Memory B cell (primary cell): ENCODE measurements around the gene LONP2.
"Not testable (repeated sequence)": the region's sequence is repeated elsewhere in the genome, so short reads cannot be mapped to it uniquely, and the experiment has no call there.

ENCODE experiments used
- ATAC-seq: fragments of 150-1000 bp; cut with Tn5 transposase; 2 replicates; pipeline ENCODE4 v1.10.0; 2021; ENCODE audit warnings: low read depth, mild to moderate bottlenecking, moderate library complexity
- DNase-seq, 2 donors: peaks; one replicate each; pipeline ENCODE4 v3.0.0; 2022; ENCODE audit warnings: low spot score in 2 of 2
- H3K27ac Mint-ChIP-seq: one replicate; pipeline ENCODE4 v1.8.0; 2022; ENCODE audit warnings: mild to moderate bottlenecking, moderate library complexity, mixed read lengths
- H3K27me3 Mint-ChIP-seq: one replicate; pipeline ENCODE4 v1.8.0; 2022; ENCODE audit warnings: mixed read lengths
- H3K36me3 Mint-ChIP-seq: one replicate; pipeline ENCODE4 v1.8.0; 2022; ENCODE audit warnings: mild to moderate bottlenecking, mixed read lengths
- H3K4me1 Mint-ChIP-seq: one replicate; pipeline ENCODE4 v1.8.0; 2022; ENCODE audit warnings: mixed read lengths
- H3K4me3 Mint-ChIP-seq: one replicate; pipeline ENCODE4 v1.8.0; 2022; ENCODE audit warnings: mild to moderate bottlenecking, moderate library complexity, mixed read lengths
- H3K9me3 Mint-ChIP-seq: one replicate; pipeline ENCODE4 v1.8.0; 2022; ENCODE audit warnings: mixed read lengths

The LONP2 gene

GRCh38 chr16:48223490-48223889 lies 20.6 kb upstream of the LONP2 start:
- Mint-ChIP-seq H3K27ac (no peak overlapping the region), H3K27me3 (peaks cover 5% of the 10 kb centered on the region), H3K4me3 (no peak overlapping the region), H3K36me3 (no peaks in the 10 kb centered on the region), H3K4me1 (no peaks in the 10 kb centered on the region), H3K9me3 (peaks cover 2% of the 10 kb centered on the region)
- ATAC-seq (no peak), DNase-seq (no peak)

DNA sequence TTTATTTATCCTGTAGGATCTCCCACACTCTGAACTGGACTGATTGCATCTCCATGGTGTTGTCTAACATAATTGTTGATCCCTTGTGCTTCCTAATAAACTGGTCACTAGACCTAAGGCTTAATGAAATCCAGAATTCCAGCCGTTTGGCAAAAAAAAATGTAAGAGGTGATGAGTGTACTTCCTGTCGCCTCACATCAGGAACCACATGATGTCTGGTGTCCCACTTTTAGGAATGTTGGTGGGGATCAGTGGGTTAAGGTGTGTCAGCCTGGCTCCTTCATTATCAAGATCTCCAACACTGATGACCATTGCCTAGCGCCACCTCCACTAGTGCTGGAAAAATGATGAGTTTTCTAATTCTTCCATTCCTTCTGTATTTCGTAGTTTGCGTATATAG lies 18.6 kb upstream of the LONP2 start:
- H3K36me3 Mint-ChIP-seq: no peaks in the 10 kb centered on the region
- H3K27ac Mint-ChIP-seq: no peak overlapping the region
- no peak overlapping the region for H3K4me3 Mint-ChIP-seq
- no peak for DNase-seq
- peaks cover 10% of the 10 kb centered on the region for H3K27me3 Mint-ChIP-seq
- no peaks in the 10 kb centered on the region for H3K4me1 Mint-ChIP-seq
- H3K9me3 Mint-ChIP-seq: no peaks in the 10 kb centered on the region
- no peak for ATAC-seq

DNA sequence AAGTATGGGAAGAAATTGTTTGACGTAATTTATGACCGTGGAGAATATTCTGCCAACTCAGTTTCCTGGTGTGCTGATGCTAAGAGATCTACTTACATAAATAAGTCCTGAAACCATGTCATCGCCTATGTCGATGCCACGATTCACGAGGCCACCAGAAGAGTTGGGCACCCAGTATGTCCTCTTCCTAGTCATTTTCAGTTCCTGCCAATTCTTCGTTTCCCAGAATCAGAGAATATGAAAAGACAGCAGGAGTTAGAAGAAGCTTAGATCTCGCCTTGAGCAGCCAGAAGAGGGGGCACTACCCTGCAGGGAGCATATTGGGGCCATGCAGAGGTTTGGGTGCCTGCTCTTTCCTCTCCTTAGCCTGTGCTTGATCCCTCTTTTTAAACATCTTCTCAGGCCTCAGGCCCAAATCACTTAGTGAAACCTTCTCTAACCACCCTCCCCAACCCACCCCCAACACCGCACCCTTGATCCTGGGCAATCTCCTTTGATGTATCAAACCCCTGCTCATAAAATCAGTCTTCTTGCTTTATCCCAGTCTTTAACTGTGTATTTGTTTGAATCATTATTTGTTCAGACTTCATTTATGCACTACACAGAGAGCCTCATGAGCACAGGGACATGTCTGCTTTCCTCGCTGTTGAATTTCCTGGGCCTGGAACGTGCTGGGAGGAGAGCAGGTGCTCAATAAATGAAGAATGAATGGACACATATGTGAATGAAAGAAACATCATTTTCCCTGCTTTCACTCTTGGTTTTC lies 12.2 kb upstream of the LONP2 start:
- ATAC-seq: no peak
- Mint-ChIP-seq H3K27me3 (peaks cover 5% of the 10 kb centered on the region), H3K4me1 (no peaks in the 10 kb centered on the region), H3K9me3 (no peaks in the 10 kb centered on the region), H3K4me3 (no peak overlapping the region), H3K27ac (no peak overlapping the region), H3K36me3 (no peaks in the 10 kb centered on the region)
- no peak for DNase-seq

DNA sequence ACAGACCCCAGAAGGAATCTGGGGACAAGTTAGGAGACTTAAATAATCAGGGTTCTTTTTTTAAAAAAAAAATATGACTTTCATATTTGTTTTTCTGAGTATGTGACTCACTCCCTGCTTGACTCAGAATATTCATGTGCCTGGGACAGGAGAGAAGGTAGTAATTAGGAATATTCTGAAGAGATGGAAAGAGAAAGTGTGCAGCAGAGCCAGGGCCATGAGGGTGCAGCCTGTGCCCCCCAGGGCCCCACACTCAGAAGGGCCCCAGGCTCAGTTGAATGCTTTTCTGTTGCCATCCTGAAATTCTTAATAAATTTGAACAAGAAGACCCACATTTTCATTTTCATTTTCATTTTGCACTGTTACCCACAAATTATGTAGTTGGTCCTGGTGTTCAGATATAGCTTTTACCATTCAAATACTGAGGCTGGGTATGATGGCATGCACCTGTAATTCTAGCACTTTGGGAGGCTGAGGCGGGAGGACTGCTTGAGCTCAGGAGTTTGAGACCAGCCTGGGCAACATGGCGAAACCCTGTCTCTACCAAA lies 11.5 kb upstream of the LONP2 start:
- Mint-ChIP-seq H3K27ac (no peak overlapping the region), H3K36me3 (no peaks in the 10 kb centered on the region), H3K4me3 (no peak overlapping the region), H3K27me3 (peaks cover 5% of the 10 kb centered on the region), H3K9me3 (no peaks in the 10 kb centered on the region), H3K4me1 (no peaks in the 10 kb centered on the region)
- no peak for ATAC-seq
- DNase-seq: no peak

GRCh38 chr16:48234630-48235029 lies 9.5 kb upstream of the LONP2 start:
- ATAC-seq (no peak), DNase-seq (no peak)
- H3K36me3 Mint-ChIP-seq: no peaks in the 10 kb centered on the region
- H3K27ac Mint-ChIP-seq: no peak overlapping the region
- H3K27me3 Mint-ChIP-seq: peaks cover 5% of the 10 kb centered on the region
- H3K4me1 Mint-ChIP-seq: no peaks in the 10 kb centered on the region
- H3K9me3 Mint-ChIP-seq: no peaks in the 10 kb centered on the region
- H3K4me3 Mint-ChIP-seq: no peak overlapping the region

DNA sequence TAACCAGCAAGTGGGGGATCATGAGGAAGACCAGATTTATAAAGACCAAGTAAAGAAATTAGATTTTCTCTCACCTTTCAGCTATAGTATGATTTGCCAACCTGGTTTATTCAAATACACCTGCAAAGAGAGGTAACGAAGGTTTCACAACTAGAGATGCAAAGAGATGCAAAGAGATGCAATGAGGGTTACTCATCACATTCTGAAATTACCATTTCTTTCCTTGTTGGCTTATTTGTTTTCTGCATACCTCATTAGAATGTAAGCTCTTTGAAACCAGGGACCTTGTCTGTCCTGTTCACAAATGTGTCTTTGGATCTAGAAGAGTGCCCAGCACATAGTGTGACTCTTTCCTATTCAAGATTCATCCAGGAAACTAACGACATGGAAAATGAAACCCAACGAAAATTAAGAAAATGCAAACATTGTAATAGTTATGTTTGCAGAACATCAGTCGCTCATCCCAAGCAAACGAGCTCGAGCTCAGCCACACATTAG lies 9.0 kb upstream of the LONP2 start:
- DNase-seq (no peak), ATAC-seq (no peak)
- Mint-ChIP-seq H3K27ac (no peak overlapping the region), H3K27me3 (peaks cover under 1% of the 10 kb centered on the region), H3K36me3 (no peaks in the 10 kb centered on the region), H3K9me3 (peaks cover 4% of the 10 kb centered on the region), H3K4me1 (no peaks in the 10 kb centered on the region), H3K4me3 (no peak overlapping the region)

- no peak for DNase-seq
- Mint-ChIP-seq H3K27me3 (no peaks in the 10 kb centered on the region), H3K9me3 (peaks cover 5% of the 10 kb centered on the region), H3K4me3 (no peak overlapping the region), H3K36me3 (no peaks in the 10 kb centered on the region), H3K4me1 (no peaks in the 10 kb centered on the region), H3K27ac (no peak overlapping the region)
- ATAC-seq: no peak
Observed at GRCh38 chr16:48235556-48236136, 8.5 kb upstream of the LONP2 start.

GRCh38 chr16:48236286-48236685 lies 7.8 kb upstream of the LONP2 start:
- no peaks in the 10 kb centered on the region for H3K4me1 Mint-ChIP-seq
- DNase-seq: no peak
- H3K36me3 Mint-ChIP-seq: no peaks in the 10 kb centered on the region
- no peaks in the 10 kb centered on the region for H3K27me3 Mint-ChIP-seq
- no peak overlapping the region for H3K4me3 Mint-ChIP-seq
- no peak overlapping the region for H3K27ac Mint-ChIP-seq
- peaks cover 5% of the 10 kb centered on the region for H3K9me3 Mint-ChIP-seq
- no peak for ATAC-seq

- not testable (repeated sequence) for DNase-seq, H3K4me3 Mint-ChIP-seq, H3K9me3 Mint-ChIP-seq, H3K27me3 Mint-ChIP-seq, H3K36me3 Mint-ChIP-seq, ATAC-seq, H3K4me1 Mint-ChIP-seq, H3K27ac Mint-ChIP-seq
Observed at GRCh38 chr16:48240147-48240546, 4.0 kb upstream of the LONP2 start.

GRCh38 chr16:48244863-48245195 lies 729 bp downstream of the LONP2 start:
- H3K27ac Mint-ChIP-seq: peak overlapping the region; percentile 94
- no peak for ATAC-seq

DNA sequence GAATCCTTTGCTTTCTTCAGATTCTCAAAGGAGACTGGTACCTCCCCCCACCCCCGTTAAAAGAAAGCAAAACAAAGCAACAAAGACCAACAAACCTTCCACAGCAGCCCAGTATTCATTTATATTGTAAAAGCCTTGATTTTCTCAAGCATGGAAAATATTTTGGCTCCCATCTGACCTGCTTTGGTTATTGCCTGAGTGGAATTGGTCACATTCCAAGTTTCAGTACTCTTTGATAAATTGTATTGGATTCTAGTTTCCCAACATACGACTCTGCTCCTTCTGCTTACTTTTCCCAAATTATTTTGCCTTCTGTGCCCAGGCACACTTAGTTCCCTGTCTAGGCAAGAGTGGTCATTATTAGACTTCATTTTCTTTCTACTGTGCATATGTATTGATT lies 2.0 kb downstream of the LONP2 start:
- Mint-ChIP-seq H3K4me1 (peaks cover 20% of the 10 kb centered on the region), H3K27ac (peak overlapping the region; percentile 22), H3K4me3 (peak overlapping the region; percentile 2), H3K27me3 (no peaks in the 10 kb centered on the region), H3K36me3 (no peaks in the 10 kb centered on the region), H3K9me3 (no peaks in the 10 kb centered on the region)
- ATAC-seq (no peak), DNase-seq (no peak)

More at GRCh38 chr16:48244863-48245195, 729 bp downstream of the LONP2 start:
- peaks cover 17% of the 10 kb centered on the region for H3K4me1 Mint-ChIP-seq
- H3K9me3 Mint-ChIP-seq: peaks cover 4% of the 10 kb centered on the region
- H3K36me3 Mint-ChIP-seq: no peaks in the 10 kb centered on the region
- H3K27me3 Mint-ChIP-seq: no peaks in the 10 kb centered on the region
- DNase-seq: no peak
- H3K4me3 Mint-ChIP-seq: peak overlapping the region; percentile 88

GRCh38 chr16:48247311-48247710 lies 3.2 kb downstream of the LONP2 start, which contains the start of gene ABCC11:
TSS of gene ABCC11 (minus strand) at chr16:48247539. CDS start at chr16:48231921, 15,618 bp downstream.
- Mint-ChIP-seq H3K27me3 (no peaks in the 10 kb centered on the region), H3K4me1 (peaks cover 25% of the 10 kb centered on the region), H3K4me3 (peak within 1 kb of the TSS; percentile 2), H3K27ac (peak within 1 kb of the TSS; percentile 22), H3K36me3 (no peaks in the 10 kb centered on the region), H3K9me3 (no peaks in the 10 kb centered on the region)
- no peak for DNase-seq
- no peak for ATAC-seq

GRCh38 chr16:48250520-48251278 lies 6.6 kb downstream of the LONP2 start:
- H3K27ac Mint-ChIP-seq: peak overlapping the region; percentile 26
- no peak overlapping the region for H3K4me3 Mint-ChIP-seq
- H3K27me3 Mint-ChIP-seq: no peaks in the 10 kb centered on the region
- no peak for DNase-seq
- no peak for ATAC-seq
- H3K4me1 Mint-ChIP-seq: peaks cover 16% of the 10 kb centered on the region
- peaks cover 16% of the 10 kb centered on the region for H3K36me3 Mint-ChIP-seq
- no peaks in the 10 kb centered on the region for H3K9me3 Mint-ChIP-seq

DNA sequence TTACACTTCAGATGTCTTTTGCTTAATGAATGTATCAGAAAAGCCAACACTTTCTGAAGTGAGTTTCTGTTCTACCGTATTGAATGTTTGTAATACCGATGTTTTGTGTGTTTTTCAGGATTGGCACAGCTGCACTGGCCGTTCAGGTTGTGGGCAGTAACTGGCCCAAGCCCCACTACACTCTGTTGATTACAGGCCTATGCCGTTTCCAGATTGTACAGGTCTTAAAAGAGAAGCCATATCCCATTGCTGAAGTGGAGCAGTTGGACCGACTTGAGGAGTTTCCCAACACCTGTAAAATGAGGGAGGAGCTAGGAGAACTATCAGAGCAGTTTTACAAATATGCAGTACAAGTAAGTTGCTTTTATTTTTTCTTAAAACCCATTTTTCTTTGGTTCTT lies 7.9 kb downstream of the LONP2 start:
- H3K36me3 Mint-ChIP-seq: peaks cover 18% of the 10 kb centered on the region
- ATAC-seq (no peak), DNase-seq (no peak)
- no peak overlapping the region for H3K27ac Mint-ChIP-seq
- H3K27me3 Mint-ChIP-seq: no peaks in the 10 kb centered on the region
- H3K4me1 Mint-ChIP-seq: peaks cover 10% of the 10 kb centered on the region
- no peak overlapping the region for H3K4me3 Mint-ChIP-seq
- no peaks in the 10 kb centered on the region for H3K9me3 Mint-ChIP-seq
